Measurements from ENCODE around the gene DNAH7. TPM values are rescaled to one million over a fixed set of nuclear protein-coding genes. Genes with fewer than 3 reads are reported as not detected.
A peak's percentile ranks its signal among the peaks of the same experiment; 100 is the strongest.
"Not testable (repeated sequence)": the region's sequence is repeated elsewhere in the genome, so short reads cannot be mapped to it uniquely, and the experiment has no call there.

DNAH7 gene
- total RNA-seq, 2 donors from 2014 or later: 1.1 to 1.5 TPM

DNA sequence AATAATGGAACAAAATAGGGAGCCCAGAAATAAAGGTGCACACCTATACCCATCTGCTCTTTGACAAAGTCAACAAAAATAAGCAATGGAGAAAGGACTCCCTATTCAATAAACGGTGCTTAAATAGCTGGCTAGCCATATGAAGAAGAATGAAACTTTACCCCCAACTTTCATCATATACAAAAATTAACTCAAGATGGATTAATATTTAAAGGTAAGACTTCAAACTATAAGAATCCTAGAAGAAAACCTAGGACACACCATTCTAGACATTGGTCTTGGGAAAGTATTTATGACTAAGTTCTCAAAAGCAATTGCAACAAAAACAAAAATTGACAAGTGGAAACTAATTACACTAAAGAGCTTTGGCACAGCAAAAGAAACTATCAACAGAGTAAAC is 139.1 kb downstream of the DNAH7 start:
- DNase-seq: no peak
- Histone ChIP-seq H3K27me3 (ENCODE audit: control insufficient read depth, insufficient read depth, low read length, poor library complexity, severe bottlenecking) (no peaks in the 10 kb centered on the region), H3K9me3 (ENCODE audit: control insufficient read depth, low read length) (no peaks in the 10 kb centered on the region), H3K4me3 (ENCODE audit: low read length) (no peak overlapping the region), H3K9ac (ENCODE audit: extremely low read depth, low read length, poor library complexity, severe bottlenecking) (no peak overlapping the region), H3K36me3 (ENCODE audit: control insufficient read depth, insufficient read depth, low read length) (no peaks in the 10 kb centered on the region), H3K4me1 (ENCODE audit: control insufficient read depth, insufficient read depth, low read length) (no peaks in the 10 kb centered on the region), H3K27ac (ENCODE audit: low read depth, low read length) (no peak overlapping the region)
- Mint-ChIP-seq H3K27me3 (ENCODE audit: insufficient read depth) (no peaks in the 10 kb centered on the region), H3K27ac (no peak overlapping the region), H3K4me3 (no peak overlapping the region), H3K9me3 (no peaks in the 10 kb centered on the region), H3K36me3 (ENCODE audit: low read depth) (no peaks in the 10 kb centered on the region), H3K4me1 (no peaks in the 10 kb centered on the region)
- TF ChIP-seq, protein P1, sequence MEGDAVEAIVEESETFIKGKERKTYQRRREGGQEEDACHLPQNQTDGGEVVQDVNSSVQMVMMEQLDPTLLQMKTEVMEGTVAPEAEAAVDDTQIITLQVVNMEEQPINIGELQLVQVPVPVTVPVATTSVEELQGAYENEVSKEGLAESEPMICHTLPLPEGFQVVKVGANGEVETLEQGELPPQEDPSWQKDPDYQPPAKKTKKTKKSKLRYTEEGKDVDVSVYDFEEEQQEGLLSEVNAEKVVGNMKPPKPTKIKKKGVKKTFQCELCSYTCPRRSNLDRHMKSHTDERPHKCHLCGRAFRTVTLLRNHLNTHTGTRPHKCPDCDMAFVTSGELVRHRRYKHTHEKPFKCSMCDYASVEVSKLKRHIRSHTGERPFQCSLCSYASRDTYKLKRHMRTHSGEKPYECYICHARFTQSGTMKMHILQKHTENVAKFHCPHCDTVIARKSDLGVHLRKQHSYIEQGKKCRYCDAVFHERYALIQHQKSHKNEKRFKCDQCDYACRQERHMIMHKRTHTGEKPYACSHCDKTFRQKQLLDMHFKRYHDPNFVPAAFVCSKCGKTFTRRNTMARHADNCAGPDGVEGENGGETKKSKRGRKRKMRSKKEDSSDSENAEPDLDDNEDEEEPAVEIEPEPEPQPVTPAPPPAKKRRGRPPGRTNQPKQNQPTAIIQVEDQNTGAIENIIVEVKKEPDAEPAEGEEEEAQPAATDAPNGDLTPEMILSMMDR (conservative IDR thresholded peaks at IDR 0.05): no peak
- 93% methylated on average over 1 of the region's 1 CpG; no CpG with 5 or more reads in 1 of the 2 experiments for WGBS, 2 experiments (ENCODE audit: insufficient coverage in 1 of 2, insufficient read length in 1 of 2)

DNA sequence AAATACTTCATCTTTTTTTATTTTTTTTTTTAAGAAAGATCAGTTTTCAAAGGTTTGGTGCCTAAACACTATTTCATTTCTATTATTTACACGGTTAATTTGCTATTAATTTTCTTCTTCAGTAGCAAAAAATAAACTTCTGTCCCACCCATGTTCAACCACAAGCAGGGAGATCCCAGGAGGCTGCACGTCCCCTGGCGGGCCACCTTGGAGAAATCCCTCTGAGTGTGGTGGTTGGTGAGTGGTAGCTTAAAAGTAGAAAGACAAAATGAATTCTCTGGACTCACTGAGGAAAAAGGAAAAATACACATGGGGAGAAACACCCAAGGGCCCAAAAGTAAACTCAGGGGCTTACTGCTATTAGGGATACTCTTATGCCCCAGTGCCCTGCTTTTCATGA is 143.5 kb downstream of the DNAH7 start:
- Mint-ChIP-seq H3K36me3 (ENCODE audit: low read depth) (no peaks in the 10 kb centered on the region), H3K4me1 (no peaks in the 10 kb centered on the region), H3K27ac (peak overlapping the region; percentile 12), H3K4me3 (no peak overlapping the region), H3K27me3 (ENCODE audit: insufficient read depth) (no peaks in the 10 kb centered on the region), H3K9me3 (no peaks in the 10 kb centered on the region)
- H3K36me3 ChIP-seq (ENCODE audit: control insufficient read depth, insufficient read depth, low read length): no peaks in the 10 kb centered on the region
- H3K9me3 ChIP-seq (ENCODE audit: control insufficient read depth, low read length): no peaks in the 10 kb centered on the region
- no peak overlapping the region for H3K4me3 ChIP-seq (ENCODE audit: low read length)
- H3K4me1 ChIP-seq (ENCODE audit: control insufficient read depth, insufficient read depth, low read length): no peaks in the 10 kb centered on the region
- no peak for DNase-seq
- TF ChIP-seq, protein P1 (conservative IDR thresholded peaks at IDR 0.05): no peak
- no peak overlapping the region for H3K27ac ChIP-seq (ENCODE audit: low read depth, low read length)
- no peak overlapping the region for H3K9ac ChIP-seq (ENCODE audit: extremely low read depth, low read length, poor library complexity, severe bottlenecking)
- no peaks in the 10 kb centered on the region for H3K27me3 ChIP-seq (ENCODE audit: control insufficient read depth, insufficient read depth, low read length, poor library complexity, severe bottlenecking)
- 84 to 100% methylated on average over 1 to 3 of the region's 3 CpGs for WGBS, 2 experiments (ENCODE audit: insufficient coverage in 1 of 2, insufficient read length in 1 of 2)

DNA sequence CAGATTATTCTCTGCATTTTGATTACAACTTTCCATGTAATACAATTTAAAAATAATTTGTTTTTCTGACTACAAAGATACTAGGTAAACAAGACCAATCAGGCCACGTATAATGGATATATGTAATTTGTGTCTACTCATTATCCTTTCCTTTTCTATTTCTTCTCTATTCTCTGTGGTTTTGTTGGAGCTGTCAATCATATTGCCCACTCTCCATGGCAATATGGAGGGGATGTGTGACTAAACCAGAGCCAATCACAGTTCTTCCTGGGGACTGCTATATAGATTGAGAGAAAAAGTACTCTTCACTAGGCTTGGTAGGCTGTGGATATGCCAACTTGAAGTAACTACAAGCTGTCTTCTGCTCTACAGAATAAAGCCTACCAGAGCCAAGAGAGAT is 144.7 kb downstream of the DNAH7 start:
- Mint-ChIP-seq H3K36me3 (ENCODE audit: low read depth) (no peaks in the 10 kb centered on the region), H3K27me3 (ENCODE audit: insufficient read depth) (no peaks in the 10 kb centered on the region), H3K4me1 (no peaks in the 10 kb centered on the region), H3K4me3 (no peak overlapping the region), H3K27ac (no peak overlapping the region), H3K9me3 (no peaks in the 10 kb centered on the region)
- 100% methylated on average over 1 of the region's 1 CpG; no CpG with 5 or more reads in 1 of the 2 experiments for WGBS, 2 experiments (ENCODE audit: insufficient coverage in 1 of 2, insufficient read length in 1 of 2)
- Histone ChIP-seq H3K27me3 (ENCODE audit: control insufficient read depth, insufficient read depth, low read length, poor library complexity, severe bottlenecking) (no peaks in the 10 kb centered on the region), H3K4me1 (ENCODE audit: control insufficient read depth, insufficient read depth, low read length) (no peaks in the 10 kb centered on the region), H3K9me3 (ENCODE audit: control insufficient read depth, low read length) (no peaks in the 10 kb centered on the region), H3K4me3 (ENCODE audit: low read length) (no peak overlapping the region), H3K27ac (ENCODE audit: low read depth, low read length) (no peak overlapping the region), H3K36me3 (ENCODE audit: control insufficient read depth, insufficient read depth, low read length) (no peaks in the 10 kb centered on the region), H3K9ac (ENCODE audit: extremely low read depth, low read length, poor library complexity, severe bottlenecking) (no peak overlapping the region)
- TF ChIP-seq, protein P1 (conservative IDR thresholded peaks at IDR 0.05): no peak
- DNase-seq: no peak

DNA sequence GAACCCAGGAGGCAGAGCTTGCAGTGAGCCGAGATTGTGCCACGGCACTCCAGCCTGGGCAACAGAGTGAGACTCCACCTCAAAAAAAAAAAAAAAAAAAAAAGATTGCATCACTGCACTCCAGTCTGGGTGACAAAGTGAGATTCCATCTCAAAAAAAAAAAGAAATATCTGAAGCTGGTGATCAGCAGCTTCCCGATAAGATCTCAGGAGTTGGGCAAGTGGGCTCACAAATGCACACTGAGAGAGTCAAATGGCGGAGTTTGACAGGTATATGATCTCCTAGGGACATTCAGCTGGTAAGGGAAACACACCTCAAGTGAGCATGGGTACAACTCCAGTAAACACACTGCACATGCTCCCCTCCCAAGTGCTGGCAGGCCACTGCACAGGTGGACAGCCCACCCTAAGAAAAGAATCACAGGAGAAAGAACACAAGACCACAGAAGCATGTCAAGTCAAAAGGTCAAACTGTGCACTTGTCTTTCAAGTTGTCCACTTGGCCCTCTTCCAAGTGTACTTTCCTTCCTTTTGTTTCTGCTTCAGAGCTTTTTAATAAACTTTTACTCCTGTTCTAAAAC is 151.5 kb downstream of the DNAH7 start:
- 89 to 96% methylated on average over 2 to 4 of the region's 4 CpGs for WGBS, 2 experiments (ENCODE audit: insufficient coverage in 1 of 2, insufficient read length in 1 of 2)
- H3K36me3 Mint-ChIP-seq (ENCODE audit: low read depth); H3K36me3 ChIP-seq (ENCODE audit: control insufficient read depth, insufficient read depth, low read length): not testable (repeated sequence)

More for the DNA sequence above, 151.5 kb downstream of the DNAH7 start:
- H3K4me1 ChIP-seq (ENCODE audit: control insufficient read depth, insufficient read depth, low read length); H3K27ac ChIP-seq (ENCODE audit: low read depth, low read length); H3K27me3 ChIP-seq (ENCODE audit: control insufficient read depth, insufficient read depth, low read length, poor library complexity, severe bottlenecking); H3K27ac Mint-ChIP-seq; H3K4me3 ChIP-seq (ENCODE audit: low read length); H3K9me3 ChIP-seq (ENCODE audit: control insufficient read depth, low read length); H3K9me3 Mint-ChIP-seq; H3K4me3 Mint-ChIP-seq; H3K27me3 Mint-ChIP-seq (ENCODE audit: insufficient read depth); H3K9ac ChIP-seq (ENCODE audit: extremely low read depth, low read length, poor library complexity, severe bottlenecking); DNase-seq; H3K4me1 Mint-ChIP-seq: not testable (repeated sequence)

Data from endodermal cell (in vitro differentiated cells).